ENCODE data around the gene TSSK6.

TSSK6 gene

GRCh38 chr19:19544954-19545591 is 29.7 kb upstream of the TSSK6 start:
- no peak for DNase-seq (ENCODE audit: low read depth)

- DNase-seq (ENCODE audit: low read depth), result no peak
These were observed 29.1 kb upstream of the TSSK6 start for GRCh38 chr19:19544257-19544953.

- no peak for DNase-seq (ENCODE audit: low read depth)
These were observed 28.3 kb upstream of the TSSK6 start for GRCh38 chr19:19543640-19544039.

- DNase-seq (ENCODE audit: low read depth), result no peak
These were observed 27.8 kb upstream of the TSSK6 start for GRCh38 chr19:19543101-19543500.

GRCh38 chr19:19542507-19542906 is 27.2 kb upstream of the TSSK6 start:
- DNase-seq (ENCODE audit: low read depth), result no peak

GRCh38 chr19:19541616-19542015 is 26.3 kb upstream of the TSSK6 start:
- no peak for DNase-seq (ENCODE audit: low read depth)

GRCh38 chr19:19540715-19541515 is 25.6 kb upstream of the TSSK6 start:
- no peak for DNase-seq (ENCODE audit: low read depth)

- DNase-seq (ENCODE audit: low read depth), result no peak
These were observed 24.8 kb upstream of the TSSK6 start for GRCh38 chr19:19540064-19540714.

GRCh38 chr19:19539698-19540063 is 24.3 kb upstream of the TSSK6 start:
- no peak for DNase-seq (ENCODE audit: low read depth)

GRCh38 chr19:19538785-19539166 is 23.4 kb upstream of the TSSK6 start:
- no peak for DNase-seq (ENCODE audit: low read depth)

- no peak for DNase-seq (ENCODE audit: low read depth)
These were observed 22.9 kb upstream of the TSSK6 start, which contains the start of gene CILP2 for GRCh38 chr19:19538061-19538784. Gene CILP2, plus strand, starts transcription at chr19:19538265. Its CDS starts 85 bp downstream, at chr19:19538350.

GRCh38 chr19:19537075-19538048 is 22.0 kb upstream of the TSSK6 start:
- no peak for DNase-seq (ENCODE audit: low read depth)

GRCh38 chr19:19535311-19536191 is 20.2 kb upstream of the TSSK6 start:
- DNase-seq (ENCODE audit: low read depth), result no peak

- no peak for DNase-seq (ENCODE audit: low read depth)
These were observed 19.4 kb upstream of the TSSK6 start for GRCh38 chr19:19534556-19535265.

GRCh38 chr19:19533841-19534240 is 18.5 kb upstream of the TSSK6 start:
- DNase-seq (ENCODE audit: low read depth), result no peak

- DNase-seq (ENCODE audit: low read depth), result no peak
These were observed 17.7 kb upstream of the TSSK6 start for GRCh38 chr19:19532806-19533701.

GRCh38 chr19:19531951-19532805 is 16.8 kb upstream of the TSSK6 start:
- no peak for DNase-seq (ENCODE audit: low read depth)

All from non-pigmented ciliary epithelial cell (primary cell).